Spleen (tissue), 11 donors: ENCODE results near the gene KRT7. TPM values are rescaled to one million over a fixed set of nuclear protein-coding genes. Genes with fewer than 3 reads are reported as not detected.
A peak's percentile ranks its signal among the peaks of the same experiment; 100 is the strongest.

Source experiments
- DNase-seq: peaks from one replicate; pipeline ENCODE4 v3.0.0-alpha.2; 2020
- H3K27ac ChIP-seq, 8 donors: fragments of 200-600 bp; sonication (generic) in 7 of 8; 1 replicate in 4 of 8; 2 replicates in 4 of 8; pipeline versions ENCODE4 v1.5.0 to v1.8.0; 2016 to 2021; ENCODE audit warnings: inconsistent platforms in 4 of 8, mild to moderate bottlenecking in 4 of 8, moderate library complexity in 1 of 8
- H3K27me3 ChIP-seq, 7 donors: fragments of 200-600 bp; sonication (generic) in 6 of 7; replicated peaks in 1 of 7; 1 replicate in 4 of 7; 2 replicates in 3 of 7; pipeline versions ENCODE4 v1.5.0 to v1.8.0; 2016 to 2021; ENCODE audit warnings: inconsistent platforms in 3 of 7, mild to moderate bottlenecking in 1 of 7
- H3K36me3 ChIP-seq, 6 donors: fragments of 200-600 bp; sonication (generic) in 5 of 6; 1 replicate in 4 of 6; 2 replicates in 2 of 6; pipeline versions ENCODE4 v1.5.0 to v1.8.0; 2016 to 2021; ENCODE audit warnings: inconsistent platforms in 2 of 6
- H3K4me1 ChIP-seq, 6 donors: fragments of 200-600 bp; sonication (generic) in 5 of 6; 1 replicate in 3 of 6; 2 replicates in 3 of 6; pipeline versions ENCODE4 v1.5.0 to v1.8.0; 2016 to 2021; ENCODE audit warnings: inconsistent platforms in 3 of 6
- H3K4me3 ChIP-seq, 8 donors: fragments of 200-600 bp; sonication (generic) in 7 of 8; 1 replicate in 4 of 8; 2 replicates in 4 of 8; pipeline versions ENCODE4 v1.5.0 to v1.8.0; 2016 to 2021; ENCODE audit warnings: inconsistent platforms in 4 of 8, mild to moderate bottlenecking in 4 of 8, moderate library complexity in 2 of 8
- H3K9me3 ChIP-seq, 8 donors: fragments of 200-600 bp; sonication (generic) in 7 of 8; 1 replicate in 4 of 8; 2 replicates in 4 of 8; pipeline versions ENCODE4 v1.5.0 to v1.8.0; 2016 to 2021; ENCODE audit warnings: inconsistent platforms in 4 of 8
- CTCF ChIP-seq, 11 experiments: fragments of 200-600 bp in 7 of 11; fragments of 450-650 bp in 4 of 11; sonication (generic) in 4 of 11; IDR thresholded peaks in 8 of 11; conservative IDR thresholded peaks in 3 of 11; 1 replicate in 7 of 11; 2 replicates in 4 of 11; pipeline versions ENCODE4 v1.4.0 to v1.8.0; 2016 to 2021; ENCODE audit warnings: antibody characterized with exemption in 11 of 11, inconsistent platforms in 4 of 11, mild to moderate bottlenecking in 1 of 11
- POLR2A ChIP-seq, 3 donors: fragments of 450-650 bp; IDR thresholded peaks; one replicate each; pipeline ENCODE4 v1.5.1; 2017; ENCODE audit warnings: antibody characterized with exemption in 3 of 3, mild to moderate bottlenecking in 1 of 3
- POLR2AphosphoS5 ChIP-seq, 3 donors: sonication (generic); formaldehyde crosslinking; IDR thresholded peaks; one replicate each; pipeline ENCODE4 v1.5.1; 2017; ENCODE audit warnings: antibody characterized with exemption in 3 of 3
- WGBS, 5 donors: extraction: QIAGEN DNeasy Blood & Tissue Kit in 3 of 5; methylation state at CpG; one replicate each; pipeline versions ENCODE4 v1.1.5 to v1.1.7; 2013 to 2018; 5-methylcytosine and 5-hydroxymethylcytosine counted together
- intact Hi-C: fragments of 100-400 bp; cut with DNase I; formaldehyde crosslinking; loops from one replicate; pipeline ENCODE4 v1.15.0; 2023; ENCODE audit warnings: low total_unique reads
- polyA plus RNA-seq, 3 donors: library from polyadenylated mRNA; stranded (reverse); fragments of 200-250 nt; gene quantifications; one replicate each; pipeline ENCODE4 v1.2.1, GENCODE V29; 2013
- total RNA-seq, 7 donors: library from RNA; depleted of rRNA in 3 of 7; stranded (reverse); fragments of >200 nt in 3 of 7; fragmentation: NEBNext Ultra II Directional in 4 of 7; extraction: Animal tissue kit (Norgen Biotek cat#: 25700) in 4 of 7; gene quantifications; one replicate each; pipeline versions ENCODE4 v1.1.0 to v1.2.1, GENCODE V29; 2016 to 2021
- donor health status: healthy with polysubstance abuse.
- donor health status: DM: no; HTN: no; CAD: no; lungs with moderate emphysema.
- donor health status: DM: no; HTN: no; CAD: no.
- donor health status: Bipolar disorder and iron deficiency.
- donor health status: healthy.
- donor health status: DM: no; HTN: no; CAD: no.
- donor health status: DM: yes; HTN: yes; CAD: no.

Gene KRT7
- total and polyA plus RNA-seq, 10 donors, result 0.73 to 1.9 (median 1.2) TPM; not detected in 3

- TF ChIP-seq POLR2A (IDR thresholded peaks at IDR 0.05) (no peak), CTCF (IDR thresholded peaks at IDR 0.05 in 8 of 11, conservative IDR thresholded peaks at IDR 0.05 in 3 of 11) (no peak), POLR2AphosphoS5 (IDR thresholded peaks at IDR 0.05) (no peak)
- DNase-seq, result peak; percentile 41
- Histone ChIP-seq H3K27me3 (peaks cover 0 to 24% (median 0%) of the 10 kb centered on the region in 7 donors), H3K27ac (no peak overlapping the region), H3K4me1 (no peaks in the 10 kb centered on the region), H3K9me3 (no peaks in the 10 kb centered on the region), H3K36me3 (no peaks in the 10 kb centered on the region), H3K4me3 (no peak overlapping the region)
- intact Hi-C loops, result no loop called here
- 86 to 100% (median 89%) methylated on average over 4 to 5 of the region's 5 CpGs for WGBS, 5 donors
These were observed 63.7 kb downstream of the KRT7 start for GRCh38 chr12:52296572-52297215.

Other genes with a start within 250 kb of the KRT7 start
- 100 to 1,000 TPM in 1 of 7 donors, 10 to 100 TPM in 6; 31.7 to 141 (median 69.5) TPM for gene TAMALIN, start 226.3 kb upstream of the KRT7 start, total RNA-seq
- 10 to 100 TPM; 25.5 to 38.2 (median 35.2) TPM for gene TAMALIN, start 226.3 kb upstream of the KRT7 start, polyA plus RNA-seq
- 100 to 1,000 TPM in 1 of 7 donors, 10 to 100 TPM in 6; 12.0 to 113 (median 58.4) TPM for gene NR4A1, start 181.8 kb upstream of the KRT7 start, total RNA-seq
- gene NR4A1, start 181.8 kb upstream of the KRT7 start, polyA plus RNA-seq, result 10 to 100 TPM; 11.8 to 43.5 (median 13.7) TPM
- 10 to 100 TPM; 23.5 to 40.1 (median 32.3) TPM for gene ATG101, start 163.3 kb upstream of the KRT7 start, total RNA-seq
- 10 to 100 TPM; 32.0 to 81.1 (median 35.3) TPM for gene ATG101, start 163.3 kb upstream of the KRT7 start, polyA plus RNA-seq
- gene SMIM41, start 153.5 kb upstream of the KRT7 start, total RNA-seq, result 1 to 10 TPM in 6 of 7 donors, under 1 TPM in 1; 0.64 to 8.1 (median 4.9) TPM
- 1 to 10 TPM in 2 of 3 donors, under 1 TPM in 1; 0.85 to 1.7 (median 1.1) TPM for gene SMIM41, start 153.5 kb upstream of the KRT7 start, polyA plus RNA-seq
- under 1 TPM in 2 of 7 donors, not detected in 5; 0.17 to 0.37 TPM for gene KRT80, start 41.2 kb upstream of the KRT7 start, total RNA-seq
- gene KRT80, start 41.2 kb upstream of the KRT7 start, polyA plus RNA-seq, result under 1 TPM in 1 of 3 donors, not detected in 2; 0.03 TPM
- under 1 TPM in 2 of 7 donors, not detected in 5; 0.17 to 0.26 TPM for gene KRT86, start 41.4 kb downstream of the KRT7 start, total RNA-seq
- gene KRT86, start 41.4 kb downstream of the KRT7 start, polyA plus RNA-seq, result under 1 TPM in 2 of 3 donors, not detected in 1; 0.08 to 0.09 TPM
- gene KRT81, start 58.3 kb downstream of the KRT7 start, total RNA-seq, result not detected
- under 1 TPM in 2 of 3 donors, not detected in 1; 0.05 to 0.37 TPM for gene KRT81, start 58.3 kb downstream of the KRT7 start, polyA plus RNA-seq
- gene KRT83, start 88.2 kb downstream of the KRT7 start, total RNA-seq, result not detected
- gene KRT83, start 88.2 kb downstream of the KRT7 start, polyA plus RNA-seq, result not detected
- under 1 TPM in 1 of 7 donors, not detected in 6; 0.52 TPM for gene KRT85, start 134.2 kb downstream of the KRT7 start, total RNA-seq
- not detected for gene KRT85, start 134.2 kb downstream of the KRT7 start, polyA plus RNA-seq
- gene KRT84, start 152.4 kb downstream of the KRT7 start, total RNA-seq, result under 1 TPM in 1 of 7 donors, not detected in 6; 0.52 TPM
- gene KRT84, start 152.4 kb downstream of the KRT7 start, polyA plus RNA-seq, result not detected
- not detected for gene KRT82, start 173.1 kb downstream of the KRT7 start, total RNA-seq
- gene KRT82, start 173.1 kb downstream of the KRT7 start, polyA plus RNA-seq, result under 1 TPM in 1 of 3 donors, not detected in 2; 0.04 TPM
- not detected for gene KRT75, start 201.1 kb downstream of the KRT7 start, total RNA-seq
- gene KRT75, start 201.1 kb downstream of the KRT7 start, polyA plus RNA-seq, result not detected
- gene KRT6B, start 218.9 kb downstream of the KRT7 start, total RNA-seq, result not detected
- gene KRT6B, start 218.9 kb downstream of the KRT7 start, polyA plus RNA-seq, result under 1 TPM; 0.03 to 0.10 (median 0.04) TPM
- not detected for gene KRT6C, start 240.6 kb downstream of the KRT7 start, total RNA-seq
- under 1 TPM; 0.03 to 0.07 (median 0.06) TPM for gene KRT6C, start 240.6 kb downstream of the KRT7 start, polyA plus RNA-seq